ENCODE measurements around the gene LINGO1. TPM values are rescaled to one million over a fixed set of nuclear protein-coding genes. Genes with fewer than 3 reads are reported as not detected.

The LINGO1 gene
- total RNA-seq, 4 donors from 2014 or later: 0.42 to 4.4 (median 1.5) TPM

DNA sequence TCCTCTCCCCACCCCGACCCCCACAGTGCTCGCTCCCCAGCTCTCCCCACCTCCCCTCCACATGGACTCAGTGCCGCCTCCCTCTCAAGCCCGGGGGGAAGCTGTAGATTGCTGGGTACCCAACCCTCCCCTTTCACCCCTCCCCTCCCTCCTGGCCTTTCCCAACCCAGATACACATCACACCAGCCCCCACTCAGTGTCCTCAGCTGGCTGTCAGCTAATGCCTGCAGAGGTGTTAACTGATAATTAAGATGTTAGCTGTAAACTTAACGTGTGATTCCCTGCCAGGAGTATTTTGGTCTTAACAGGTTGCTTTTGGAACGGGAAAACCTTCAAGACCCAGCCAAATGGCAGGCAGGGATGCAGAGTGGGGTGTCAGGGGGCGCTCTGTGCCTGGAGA, 39.4 kb upstream of the LINGO1 start:
- TF ChIP-seq, protein P1, sequence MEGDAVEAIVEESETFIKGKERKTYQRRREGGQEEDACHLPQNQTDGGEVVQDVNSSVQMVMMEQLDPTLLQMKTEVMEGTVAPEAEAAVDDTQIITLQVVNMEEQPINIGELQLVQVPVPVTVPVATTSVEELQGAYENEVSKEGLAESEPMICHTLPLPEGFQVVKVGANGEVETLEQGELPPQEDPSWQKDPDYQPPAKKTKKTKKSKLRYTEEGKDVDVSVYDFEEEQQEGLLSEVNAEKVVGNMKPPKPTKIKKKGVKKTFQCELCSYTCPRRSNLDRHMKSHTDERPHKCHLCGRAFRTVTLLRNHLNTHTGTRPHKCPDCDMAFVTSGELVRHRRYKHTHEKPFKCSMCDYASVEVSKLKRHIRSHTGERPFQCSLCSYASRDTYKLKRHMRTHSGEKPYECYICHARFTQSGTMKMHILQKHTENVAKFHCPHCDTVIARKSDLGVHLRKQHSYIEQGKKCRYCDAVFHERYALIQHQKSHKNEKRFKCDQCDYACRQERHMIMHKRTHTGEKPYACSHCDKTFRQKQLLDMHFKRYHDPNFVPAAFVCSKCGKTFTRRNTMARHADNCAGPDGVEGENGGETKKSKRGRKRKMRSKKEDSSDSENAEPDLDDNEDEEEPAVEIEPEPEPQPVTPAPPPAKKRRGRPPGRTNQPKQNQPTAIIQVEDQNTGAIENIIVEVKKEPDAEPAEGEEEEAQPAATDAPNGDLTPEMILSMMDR (IDR thresholded peaks at IDR 0.05): no peak
- no peak for TF ChIP-seq POLR2A (IDR thresholded peaks at IDR 0.05)
- 36 to 47% methylated on average over 7 of the region's 7 CpGs for WGBS, 2 donors
- no peak for DNase-seq (ENCODE audit: low spot score in 2 of 2)
- no peak overlapping the region for H3K4me3 ChIP-seq (ENCODE audit: low read depth, poor library complexity, severe bottlenecking)
- intact Hi-C loops (cut with DNase I; ENCODE audit: low total_unique reads): no loop called here

DNA sequence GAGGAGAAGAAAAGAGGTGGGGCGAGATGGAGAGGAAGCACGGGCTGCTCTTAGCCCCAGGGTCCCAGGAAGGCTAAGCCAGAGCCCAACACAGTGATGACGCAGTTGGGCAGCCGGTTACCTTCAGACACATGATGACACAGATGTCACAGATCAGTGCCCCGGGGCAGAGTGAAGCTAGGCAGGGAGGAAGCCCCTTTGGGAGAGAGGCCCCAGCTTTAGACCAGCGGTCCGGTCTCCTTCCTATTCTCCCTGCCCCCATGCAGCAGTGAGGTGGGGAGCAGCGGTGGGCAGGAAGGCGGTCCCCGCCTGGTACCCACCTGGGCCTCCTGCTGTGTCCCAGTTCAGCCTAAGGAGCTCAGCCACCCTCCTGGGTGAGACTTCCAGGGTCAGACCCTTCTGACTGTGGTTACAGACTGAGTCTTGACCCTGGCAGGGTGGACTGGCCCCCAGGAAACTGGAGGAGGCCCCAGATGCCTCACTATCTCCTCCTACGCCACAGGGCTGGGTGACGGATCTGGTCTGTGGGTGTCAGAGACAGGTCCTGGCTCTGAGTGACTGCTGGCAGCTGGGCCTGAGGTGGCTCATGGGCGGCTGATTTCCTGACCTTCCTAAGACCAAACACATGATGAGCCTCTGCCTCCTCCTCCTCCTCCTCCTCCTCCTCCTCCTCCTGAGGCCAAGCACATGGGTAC, 38.8 kb upstream of the LINGO1 start:
- intact Hi-C loops (cut with DNase I; ENCODE audit: low total_unique reads): no loop called here
- no peak overlapping the region for H3K4me3 ChIP-seq (ENCODE audit: low read depth, poor library complexity, severe bottlenecking)
- WGBS, 2 donors: 67 to 69% methylated on average over 12 to 13 of the region's 13 CpGs
- TF ChIP-seq, protein P1 (IDR thresholded peaks at IDR 0.05): no peak
- TF ChIP-seq POLR2A (IDR thresholded peaks at IDR 0.05): no peak
- no peak for DNase-seq (ENCODE audit: low spot score in 2 of 2)

DNA sequence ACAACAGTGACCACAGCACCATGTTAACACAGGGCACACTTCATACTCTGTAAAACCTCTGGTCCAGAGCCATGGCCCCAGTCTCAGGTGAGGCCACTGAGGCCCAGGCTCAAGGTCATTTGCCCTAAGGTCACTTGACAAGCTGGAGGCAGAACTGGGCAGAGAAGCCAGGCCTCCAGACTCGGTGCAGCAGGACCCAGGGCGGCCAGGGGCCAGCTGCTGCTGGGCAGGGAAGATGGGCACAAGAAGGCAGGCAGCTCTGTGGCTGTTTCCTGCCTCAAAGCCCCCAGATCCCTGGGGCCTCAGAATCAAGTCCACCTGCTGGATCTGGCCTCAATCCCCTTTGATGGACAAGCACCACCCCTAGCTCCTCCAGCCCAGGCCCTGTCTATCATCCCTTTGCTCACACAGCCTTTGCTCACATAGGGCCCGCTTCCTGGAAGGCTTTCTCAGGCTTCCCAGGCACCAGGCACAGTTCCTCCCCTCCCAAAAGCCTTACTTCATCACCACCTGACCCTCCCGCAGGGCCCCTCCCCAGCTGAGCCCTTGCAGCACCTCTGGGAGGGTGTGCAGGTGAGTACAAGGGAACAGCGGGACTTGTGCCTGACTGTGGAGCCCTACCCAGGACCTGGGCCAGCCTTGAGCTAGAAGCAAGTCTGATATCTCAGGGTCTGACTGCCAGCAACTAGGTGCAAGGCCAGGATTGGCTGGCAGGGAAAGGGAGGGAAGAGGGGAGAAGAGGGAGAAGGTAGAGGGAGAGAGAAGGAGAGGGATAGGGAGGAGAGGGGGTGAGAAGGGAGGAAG, 38.0 kb upstream of the LINGO1 start:
- H3K4me3 ChIP-seq (ENCODE audit: low read depth, poor library complexity, severe bottlenecking): no peak overlapping the region
- TF ChIP-seq, protein P1 (IDR thresholded peaks at IDR 0.05): no peak
- TF ChIP-seq POLR2A (IDR thresholded peaks at IDR 0.05): no peak
- WGBS, 2 donors: 73 to 81% methylated on average over 5 of the region's 5 CpGs
- intact Hi-C loops (cut with DNase I; ENCODE audit: low total_unique reads): no loop called here
- no peak for DNase-seq (ENCODE audit: low spot score in 2 of 2)

DNA sequence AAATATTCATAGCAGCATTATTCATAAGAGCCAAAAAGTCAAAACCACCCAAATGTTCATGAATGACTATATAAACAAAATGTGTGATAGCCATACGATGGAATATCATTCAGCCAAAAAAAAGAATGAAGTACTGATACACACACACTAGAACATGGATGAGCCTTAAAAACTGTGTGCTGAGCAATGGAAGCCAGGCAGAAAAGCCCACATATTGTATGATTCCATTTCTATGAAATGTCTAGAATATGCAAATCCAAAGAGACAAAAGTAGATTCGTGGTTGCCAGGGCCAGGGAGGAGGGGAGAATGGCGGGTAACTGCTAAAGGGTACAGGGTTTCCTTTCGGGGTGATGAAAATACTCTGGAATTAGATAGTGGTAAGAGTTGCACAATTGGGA, 37.2 kb upstream of the LINGO1 start:
- no peak for TF ChIP-seq POLR2A (IDR thresholded peaks at IDR 0.05)
- TF ChIP-seq, protein P1 (IDR thresholded peaks at IDR 0.05): no peak
- intact Hi-C loops (cut with DNase I; ENCODE audit: low total_unique reads): no loop called here
- WGBS, 2 donors: 73 to 75% methylated on average over 4 of the region's 4 CpGs
- no peak overlapping the region for H3K4me3 ChIP-seq (ENCODE audit: low read depth, poor library complexity, severe bottlenecking)
- no peak for DNase-seq (ENCODE audit: low spot score in 2 of 2)

DNA sequence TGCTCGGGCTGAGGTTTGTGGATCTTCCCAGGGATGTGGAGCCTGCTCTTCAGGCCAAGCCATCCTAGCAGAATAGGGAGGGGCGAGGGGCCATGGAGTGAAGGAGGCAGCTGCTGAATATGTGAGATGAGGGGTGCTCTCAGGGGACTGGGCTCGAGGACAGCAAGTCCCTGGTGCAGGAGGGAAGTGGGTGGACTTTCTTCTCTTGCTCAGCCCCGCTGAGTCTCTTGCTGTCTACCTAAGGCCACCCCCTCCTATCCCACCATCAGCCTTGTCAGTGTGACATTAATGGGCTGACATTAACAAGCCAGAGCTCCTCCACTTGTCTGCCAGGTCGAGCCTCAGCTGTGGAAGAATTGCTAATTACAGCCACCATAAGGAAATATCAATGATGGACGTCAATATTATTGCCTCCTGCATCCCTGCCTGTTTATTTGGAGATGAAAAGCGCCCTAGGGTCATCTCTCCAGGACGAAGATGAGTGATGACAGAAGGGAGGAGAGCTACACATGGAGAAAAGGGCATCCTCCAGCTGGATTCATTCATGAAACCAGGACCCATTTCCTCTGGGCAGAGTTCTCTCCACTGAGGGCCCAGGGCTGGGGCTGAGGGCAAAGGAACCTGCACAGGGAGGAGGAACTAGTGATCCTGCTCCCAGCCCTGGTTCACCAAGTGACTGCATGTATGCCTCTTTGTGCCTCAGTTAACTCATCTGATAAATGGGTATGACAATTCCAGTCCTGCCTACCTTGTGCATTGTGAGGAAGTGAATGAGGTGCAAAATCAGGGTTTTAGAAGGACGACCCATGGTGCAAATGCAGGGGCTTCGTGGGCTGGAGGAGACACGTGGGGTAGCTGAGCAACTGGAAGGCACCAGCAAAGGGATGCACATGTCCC, 34.9 kb upstream of the LINGO1 start:
- DNase-seq (ENCODE audit: low spot score in 2 of 2): no peak
- no peak overlapping the region for H3K4me3 ChIP-seq (ENCODE audit: low read depth, poor library complexity, severe bottlenecking)
- TF ChIP-seq, protein P1 (IDR thresholded peaks at IDR 0.05): no peak
- TF ChIP-seq POLR2A (IDR thresholded peaks at IDR 0.05): no peak
- intact Hi-C loops (cut with DNase I; ENCODE audit: low total_unique reads): no loop called here
- WGBS, 2 donors: 59 to 69% methylated on average over 11 of the region's 11 CpGs
